Effector CD4-positive, alpha-beta T cell (primary cell): ENCODE measurements around the gene CTLA4.

Experiments used
- DNase-seq: peaks from one replicate; pipeline ENCODE4 v3.0.0-alpha.2; 2020

Gene CTLA4

DNA sequence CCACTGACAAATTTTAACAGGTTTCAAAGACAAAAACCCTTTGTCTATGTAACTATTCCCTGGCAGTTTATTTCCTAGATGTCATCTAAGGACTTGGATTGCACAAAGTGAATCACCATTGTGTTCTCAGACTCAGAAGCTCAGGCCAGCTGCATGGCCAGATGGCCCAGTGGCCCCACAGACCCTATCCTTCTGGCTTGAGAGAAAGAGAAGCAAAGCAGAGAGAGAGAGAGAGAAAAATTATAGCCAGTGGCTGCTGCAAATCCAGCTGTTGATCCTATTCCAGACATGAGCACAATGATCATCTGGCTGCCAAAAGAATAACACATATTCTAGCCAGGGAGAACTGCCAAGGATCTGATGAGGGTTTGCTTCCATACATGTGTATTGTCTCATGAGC, 25.8 kb downstream of the CTLA4 start:
- no peak for DNase-seq

DNA sequence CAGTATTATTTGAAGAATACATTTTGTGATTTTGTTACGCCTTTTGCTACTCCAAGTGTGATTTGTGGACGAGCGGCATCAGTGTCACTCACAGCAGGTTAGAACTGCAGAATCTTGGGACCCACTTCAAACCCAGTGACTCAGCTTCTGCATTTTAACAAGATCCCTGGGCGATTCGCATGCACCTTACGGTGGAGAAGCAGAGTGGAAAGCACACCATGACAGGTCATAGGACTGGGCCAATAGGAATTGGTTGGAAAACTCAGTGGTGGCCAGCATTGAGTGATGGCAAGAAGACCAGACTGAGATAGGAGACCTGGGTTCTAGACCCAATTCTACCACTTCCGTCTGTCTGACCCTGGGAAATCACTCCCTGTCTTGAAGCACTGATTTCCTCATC, 26.3 kb downstream of the CTLA4 start:
- DNase-seq, result no peak

DNA sequence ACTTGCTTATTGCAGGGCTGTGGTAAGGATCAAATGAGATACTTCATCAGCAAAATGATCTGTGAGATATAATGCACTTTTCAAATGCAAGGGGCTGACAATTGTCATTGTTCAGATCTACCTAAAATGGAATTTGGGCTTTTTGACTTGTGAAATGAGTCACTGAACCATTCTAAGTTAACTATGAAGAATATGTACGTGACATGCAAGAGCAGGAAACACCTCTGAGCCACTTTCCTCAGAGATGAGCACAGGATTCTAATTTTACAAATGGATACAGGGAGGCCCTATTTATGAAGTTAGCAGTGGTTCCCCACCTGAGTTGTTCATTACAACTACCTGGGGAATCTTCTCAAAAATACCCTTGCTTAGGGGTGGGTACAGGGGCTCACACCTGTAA, 26.7 kb downstream of the CTLA4 start:
- no peak for DNase-seq

DNA sequence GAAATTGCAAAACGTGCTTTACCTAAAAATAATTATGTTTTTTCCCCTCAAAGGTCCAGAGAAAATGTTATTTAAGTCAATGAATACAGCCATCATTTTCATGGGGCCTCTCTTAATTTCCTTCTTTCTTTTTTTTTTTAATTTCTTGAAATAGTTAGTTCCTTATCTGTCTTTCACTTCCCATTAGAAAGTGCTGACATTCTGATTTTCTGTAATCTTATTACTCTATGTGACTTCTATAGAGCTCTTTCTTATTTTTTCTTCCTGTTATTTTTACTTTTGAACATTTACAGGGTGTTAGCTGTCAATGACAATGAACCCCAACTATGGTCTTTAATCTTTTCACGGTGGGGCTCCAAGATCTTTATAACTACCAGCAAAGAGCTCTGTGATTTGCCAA, 30.0 kb downstream of the CTLA4 start:
- no peak for DNase-seq

DNA sequence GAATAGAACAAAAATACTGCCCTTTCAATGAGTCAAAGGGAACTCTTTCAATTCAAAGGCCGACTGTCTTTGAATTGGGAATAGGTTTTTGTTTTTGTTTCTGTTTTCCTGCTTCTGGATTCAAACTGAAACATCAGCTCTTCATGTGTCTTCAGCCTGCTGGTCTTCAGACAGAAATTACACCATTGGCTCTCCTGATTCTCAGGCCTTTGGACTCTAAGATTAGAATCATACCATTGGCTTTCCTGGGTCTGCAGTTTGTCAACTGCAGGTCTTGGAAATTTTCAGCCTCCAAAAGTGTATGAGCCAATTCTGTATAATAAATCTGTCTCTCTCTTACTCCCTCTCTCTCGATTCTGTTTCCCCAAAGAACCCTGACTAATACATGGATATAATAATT, 31.1 kb downstream of the CTLA4 start:
- DNase-seq, result no peak

DNA sequence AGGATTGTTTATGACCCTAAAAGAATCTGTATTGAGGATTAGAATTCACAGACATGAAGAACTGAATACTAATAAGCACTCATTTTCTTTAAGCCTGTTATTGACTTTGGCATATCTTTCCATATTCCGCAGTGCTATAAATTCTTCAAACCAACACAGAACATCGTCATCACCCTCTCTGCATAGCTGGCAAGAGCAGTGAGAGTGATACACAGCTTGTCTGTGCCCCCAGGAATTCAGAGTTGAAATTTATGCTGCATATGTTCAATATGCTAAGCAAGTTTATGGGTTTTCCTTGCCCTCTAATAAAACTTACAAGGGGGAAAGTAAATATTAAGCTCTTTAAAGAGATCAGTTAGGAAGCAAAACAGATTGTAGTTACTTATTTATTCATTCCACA, 32.7 kb downstream of the CTLA4 start:
- no peak for DNase-seq

DNA sequence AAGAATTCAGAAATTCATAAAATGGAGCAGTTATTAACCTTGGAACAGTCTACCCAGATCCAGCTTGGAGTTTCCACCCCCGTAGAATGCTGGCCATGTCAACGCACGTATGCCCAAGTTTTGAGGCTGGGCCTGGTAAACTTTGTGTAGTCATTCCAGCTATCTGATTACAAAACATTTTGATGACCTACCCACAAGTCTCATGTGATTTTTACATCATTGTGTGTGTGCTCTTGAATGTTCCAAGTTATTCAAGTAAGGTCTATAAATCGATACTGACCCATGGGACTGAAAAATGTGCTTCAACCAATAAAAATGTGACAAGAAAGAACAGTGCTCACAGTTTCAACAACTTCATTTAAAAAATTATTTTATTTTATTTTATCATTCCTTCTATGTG, 36.5 kb downstream of the CTLA4 start:
- no peak for DNase-seq

DNA sequence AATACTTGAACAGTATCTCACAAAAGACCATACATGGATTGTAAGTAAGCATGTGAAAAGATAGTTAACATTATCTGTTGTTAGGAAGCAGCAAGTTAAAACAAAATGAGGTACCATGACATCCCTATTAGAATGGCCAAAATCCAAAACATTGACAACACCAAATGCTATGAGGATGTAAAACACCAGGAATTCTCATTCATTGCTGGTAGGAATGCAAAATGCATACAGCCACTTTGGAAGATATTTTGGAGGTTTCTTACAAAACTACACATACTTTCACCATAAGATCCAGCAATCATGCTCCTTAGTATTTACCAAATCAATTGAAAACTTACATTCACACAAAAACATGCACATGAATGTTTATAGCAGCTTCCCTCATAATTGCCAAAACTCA, 38.1 kb downstream of the CTLA4 start:
- DNase-seq, result no peak

DNA sequence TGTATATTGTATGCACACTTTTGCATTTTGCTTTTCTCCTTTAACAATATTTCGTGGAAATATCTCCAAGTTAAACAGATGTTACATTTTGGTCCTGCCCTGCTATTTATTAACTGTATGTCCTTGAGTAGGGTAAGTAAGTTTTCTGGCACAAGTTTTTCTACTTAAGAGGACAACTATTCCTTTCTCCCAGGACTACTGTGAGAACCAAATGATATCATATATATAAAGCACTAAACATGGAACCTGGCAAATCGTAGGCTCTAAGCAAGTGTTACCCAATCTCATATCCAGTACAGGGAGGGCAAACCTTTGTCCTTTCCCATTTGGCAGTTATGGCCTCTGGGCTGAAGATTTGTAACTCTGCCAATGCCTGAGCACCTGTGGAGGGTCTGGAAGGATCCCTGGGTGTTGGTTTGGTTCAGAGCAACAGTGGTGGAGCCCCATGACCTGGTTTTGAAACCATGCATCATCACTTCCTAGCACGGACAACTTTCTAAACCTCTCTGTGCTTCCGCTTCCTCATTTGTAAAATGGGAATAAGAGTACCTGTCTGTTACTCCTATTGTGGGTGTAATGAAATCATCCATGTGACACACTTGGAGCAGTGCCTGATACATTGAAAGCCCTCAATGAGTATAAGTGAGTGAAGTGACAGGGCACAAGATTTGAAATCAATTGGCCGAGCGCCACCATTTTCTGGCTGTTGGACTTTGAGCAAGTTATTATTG, 40.7 kb downstream of the CTLA4 start:
- no peak for DNase-seq

DNA sequence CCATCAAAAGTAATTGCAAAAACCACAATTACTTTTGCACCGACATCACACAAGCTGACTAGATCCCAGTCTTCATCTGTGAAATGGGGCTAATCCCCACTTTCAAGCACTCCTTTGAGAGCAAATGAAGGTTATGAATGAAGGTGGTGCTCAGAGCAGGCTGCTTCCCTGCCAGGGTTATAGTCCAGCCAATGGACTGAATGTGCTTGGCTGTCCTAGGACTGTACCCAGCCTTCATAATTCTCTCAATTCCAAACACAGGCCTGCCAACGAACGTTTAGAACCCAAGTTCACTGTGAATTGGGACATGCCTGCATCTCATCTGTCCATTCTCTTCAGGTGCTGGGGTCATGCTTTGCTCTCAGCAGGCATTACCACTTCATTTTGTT, 41.2 kb downstream of the CTLA4 start:
- no peak for DNase-seq

DNA sequence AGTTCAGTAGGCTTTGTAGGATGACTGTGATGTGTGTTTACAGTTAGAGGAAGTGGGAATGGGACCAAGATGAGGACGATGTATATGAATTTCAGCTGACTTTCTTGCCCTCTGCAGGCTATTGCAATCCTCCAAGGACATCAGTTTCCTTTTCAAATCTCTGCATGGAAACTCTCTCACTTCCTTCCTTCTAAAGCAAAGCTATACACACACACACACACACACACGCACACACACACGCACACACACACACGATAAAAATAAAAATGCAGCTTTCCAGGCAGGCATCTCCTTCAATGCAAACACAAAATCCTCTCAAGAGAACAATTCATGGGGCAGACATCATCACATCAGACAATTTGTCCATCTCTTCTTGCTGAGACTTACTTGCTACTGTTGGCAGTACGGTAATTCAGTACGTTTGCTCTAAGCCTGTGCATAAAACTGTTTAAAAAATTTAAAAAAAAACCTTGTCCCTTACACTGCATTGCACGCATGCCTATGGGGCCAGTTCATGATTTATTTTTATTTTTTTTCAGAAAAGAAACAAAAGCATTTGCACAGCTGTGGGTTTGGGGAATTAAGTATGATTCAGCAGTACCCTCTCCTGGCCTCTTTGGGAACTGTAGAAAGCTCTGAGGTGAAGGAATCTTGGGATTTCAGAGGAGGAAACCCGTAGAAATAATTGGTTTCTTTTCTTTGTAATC, 41.8 kb downstream of the CTLA4 start:
- no peak for DNase-seq

DNA sequence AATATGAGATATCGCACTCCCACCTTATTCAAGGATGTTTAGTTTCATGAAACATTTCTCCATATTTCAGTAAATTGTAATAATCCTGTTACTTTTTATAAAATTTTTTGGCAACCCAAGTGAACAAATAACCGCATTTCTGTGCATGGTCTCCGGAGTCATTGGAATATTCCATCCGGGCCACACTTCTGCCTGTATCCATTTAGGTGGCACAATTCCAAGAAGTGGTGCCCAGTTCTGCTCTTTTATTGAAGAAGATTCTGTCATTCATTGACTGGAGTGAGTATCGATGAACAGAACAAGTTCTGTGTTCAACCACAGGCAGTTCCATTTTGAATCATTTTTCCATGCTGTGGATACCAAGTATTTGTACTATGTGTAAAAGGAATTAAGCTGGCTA, 42.4 kb downstream of the CTLA4 start:
- DNase-seq, result no peak

DNA sequence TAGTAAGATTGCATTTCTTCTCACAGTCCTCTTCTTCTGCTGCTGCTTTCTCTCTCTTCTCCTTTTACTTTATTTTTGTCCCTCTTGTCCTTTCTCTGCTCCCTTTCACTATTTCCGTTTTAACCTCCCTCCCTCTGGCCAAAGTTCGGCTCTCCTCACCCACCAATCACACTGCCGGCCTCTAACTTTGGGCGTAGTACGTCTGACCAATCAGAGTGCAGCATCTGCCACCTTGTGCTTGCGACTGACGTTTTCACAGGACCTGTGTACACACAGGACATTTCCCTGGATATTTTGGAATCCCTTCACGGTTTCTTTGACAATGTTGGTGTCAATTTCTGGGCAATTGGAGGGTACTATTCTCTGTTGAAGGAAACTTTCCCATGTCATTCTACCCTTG, 46.4 kb downstream of the CTLA4 start:
- DNase-seq, result no peak

DNA sequence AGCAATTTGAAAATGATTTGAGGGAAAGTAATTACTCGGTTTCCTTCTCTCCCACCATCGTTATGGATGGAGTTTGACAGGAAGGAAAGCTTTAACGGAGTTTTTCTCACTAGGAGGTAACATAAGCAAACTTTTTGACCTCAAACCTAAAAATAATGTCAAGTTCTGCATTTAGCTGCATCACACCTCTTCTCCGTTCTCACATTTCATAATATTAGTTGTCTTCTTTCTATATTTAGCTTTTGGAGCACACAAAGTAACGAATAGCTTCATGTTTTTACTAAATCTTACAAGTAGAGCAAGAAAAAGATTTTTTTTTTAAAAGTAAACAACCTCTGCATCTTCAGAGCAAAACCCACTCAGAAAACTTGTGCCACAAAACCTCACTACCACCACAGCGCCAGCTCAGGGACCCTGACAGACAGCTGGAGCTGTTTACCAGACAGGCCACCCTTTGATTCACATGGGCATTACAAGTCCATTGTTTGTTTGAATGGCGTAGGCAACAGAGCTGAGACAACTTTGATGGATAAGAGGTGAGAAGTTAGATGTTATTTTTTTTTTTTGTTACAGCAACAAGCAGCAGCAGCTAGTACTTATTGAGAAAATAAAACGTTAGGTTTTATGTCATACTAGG, 47.1 kb downstream of the CTLA4 start:
- DNase-seq, result no peak

DNA sequence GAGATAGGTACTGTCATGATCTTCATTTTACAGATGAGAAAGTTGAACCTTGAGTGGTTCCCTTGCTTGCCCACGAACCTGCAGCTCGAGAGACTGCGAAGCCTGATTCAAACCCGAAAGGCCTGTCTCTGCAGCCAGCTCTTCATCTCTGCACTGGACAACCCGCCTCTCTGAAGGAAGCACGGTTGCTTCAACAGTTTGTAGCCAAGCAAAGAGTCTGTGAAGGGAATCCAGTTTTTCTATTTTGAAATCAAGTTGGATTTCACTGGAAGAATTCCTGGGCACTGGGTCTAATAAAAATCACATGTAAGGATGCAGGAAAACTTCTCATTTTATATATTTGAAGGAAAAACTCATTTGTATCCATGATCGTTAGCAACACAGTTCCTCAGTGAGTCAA, 47.7 kb downstream of the CTLA4 start:
- no peak for DNase-seq

DNA sequence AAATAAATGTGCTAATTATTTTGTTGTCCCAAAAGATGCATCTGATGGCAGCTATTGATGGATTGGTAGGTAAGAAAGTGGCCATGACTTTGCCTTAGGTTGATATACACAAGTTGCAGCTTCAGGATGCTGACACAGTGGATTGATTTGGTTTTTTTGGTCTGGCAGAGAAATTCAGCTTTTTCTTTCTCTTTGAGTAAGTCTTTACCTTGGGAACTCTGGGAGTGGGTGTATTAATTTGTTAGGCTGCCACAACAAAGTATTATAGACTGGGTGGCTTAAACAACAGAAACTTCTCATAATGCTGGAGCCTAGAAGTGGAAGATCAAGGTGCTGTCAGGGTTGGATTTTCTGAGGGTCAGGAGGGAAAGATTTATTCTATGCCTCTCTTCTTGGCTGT, 49.2 kb downstream of the CTLA4 start:
- no peak for DNase-seq

DNA sequence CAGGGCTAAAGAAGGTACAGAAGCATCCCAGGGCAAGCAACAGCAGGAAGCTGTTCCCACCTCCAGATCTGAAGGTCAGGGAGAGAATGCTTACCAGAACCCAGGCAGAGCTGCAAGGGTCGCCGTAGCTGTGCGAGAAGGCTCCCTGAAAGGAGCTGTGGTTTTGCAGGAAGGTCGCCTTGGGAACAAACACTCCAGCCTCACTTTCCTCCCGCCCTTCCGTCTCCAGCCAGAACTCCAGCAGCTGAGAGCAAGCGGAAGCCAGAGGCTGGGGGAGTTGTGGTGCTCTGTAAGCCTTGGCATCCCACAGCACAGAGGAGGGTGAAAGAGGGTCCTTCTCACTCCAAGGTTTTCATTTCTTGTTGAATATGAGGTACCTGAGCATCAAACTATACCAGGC, 50.7 kb downstream of the CTLA4 start:
- DNase-seq, result no peak

DNA sequence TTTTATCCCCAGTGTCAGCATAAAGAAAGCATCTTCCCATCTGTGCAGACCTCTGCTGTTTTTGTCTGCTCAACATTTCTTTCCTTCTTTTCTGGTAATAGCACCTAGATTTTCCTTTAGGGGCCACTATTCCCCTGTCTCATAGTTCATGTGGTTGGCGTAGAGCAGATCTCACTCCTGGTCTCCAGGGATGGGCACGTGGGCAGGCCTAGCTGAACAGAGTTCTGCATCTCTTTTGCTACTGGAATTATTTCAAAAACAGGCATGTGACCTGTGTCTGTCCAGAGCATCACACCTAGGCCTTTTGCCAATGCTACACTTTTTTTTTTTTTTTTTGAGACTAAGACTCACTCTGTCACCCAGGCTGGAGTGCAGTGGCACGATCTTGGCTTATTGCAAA, 51.3 kb downstream of the CTLA4 start:
- DNase-seq, result no peak
